HepG2 (cell line): ENCODE measurements around the gene PSKH1. TPM values are rescaled to one million over a fixed set of nuclear protein-coding genes. Genes with fewer than 3 reads are reported as not detected.

ENCODE experiments used
- FOXO4 ChIP-seq: sonication (generic); formaldehyde crosslinking; conservative IDR thresholded peaks from 2 replicates; pipeline ENCODE4 v1.8.1; 2023; ENCODE audit warnings: missing genetic modification reagents
- HNF4G ChIP-seq, 2 experiments: sonication (generic) in 1 of 2; formaldehyde crosslinking in 1 of 2; IDR thresholded peaks; 2 replicates each; pipeline versions ENCODE4 v1.4.0 to v1.6.1; 2011 to 2020; ENCODE audit warnings: borderline replicate concordance in 2 of 2, low read depth in 2 of 2, mild to moderate bottlenecking in 2 of 2, low read length in 1 of 2, missing genetic modification reagents in 1 of 2, moderate library complexity in 1 of 2
- KDM5B ChIP-seq: sonication (generic); formaldehyde crosslinking; IDR thresholded peaks from 2 replicates; pipeline ENCODE4 v1.4.0; 2020; ENCODE audit warnings: missing genetic modification reagents, mild to moderate bottlenecking, borderline replicate concordance
- LCORL ChIP-seq, 2 experiments: fragments of 450-650 bp in 1 of 2; sonication (generic) in 1 of 2; formaldehyde crosslinking in 1 of 2; IDR thresholded peaks; 2 replicates each; pipeline versions ENCODE4 v1.5.0 to v1.6.1; 2017 to 2020; ENCODE audit warnings: antibody characterized with exemption in 1 of 2, missing genetic modification reagents in 1 of 2
- MTERF4 ChIP-seq: sonication (generic); formaldehyde crosslinking; IDR thresholded peaks from 2 replicates; pipeline ENCODE4 v1.8.0; 2023; ENCODE audit warnings: mild to moderate bottlenecking, missing genetic modification reagents
- SIX4 ChIP-seq: sonication (generic); formaldehyde crosslinking; IDR thresholded peaks from 2 replicates; pipeline ENCODE4 v1.4.0; 2020; ENCODE audit warnings: missing genetic modification reagents
- SOX6 ChIP-seq, 2 experiments: fragments of 450-650 bp in 1 of 2; sonication (generic) in 1 of 2; formaldehyde crosslinking in 1 of 2; IDR thresholded peaks; 2 replicates each; pipeline versions ENCODE4 v1.4.0 to v1.6.1; 2017 to 2020; ENCODE audit warnings: antibody characterized with exemption in 1 of 2, mild to moderate bottlenecking in 1 of 2, missing genetic modification reagents in 1 of 2
- ZNF160 ChIP-seq: sonication (generic); formaldehyde crosslinking; IDR thresholded peaks from 2 replicates; pipeline ENCODE4 v1.8.0; 2022; ENCODE audit warnings: mild to moderate bottlenecking, inconsistent platforms, missing genetic modification reagents
- ZNF275 ChIP-seq: sonication (generic); formaldehyde crosslinking; IDR thresholded peaks from 2 replicates; pipeline ENCODE4 v1.8.0; 2022; ENCODE audit warnings: missing genetic modification reagents, mild to moderate bottlenecking, inconsistent platforms, borderline replicate concordance
- ZNF724P ChIP-seq: sonication (generic); formaldehyde crosslinking; IDR thresholded peaks from 2 replicates; pipeline ENCODE4 v1.8.0; 2022; ENCODE audit warnings: missing genetic modification reagents, borderline replicate concordance
- ZNF883 ChIP-seq: sonication (generic); formaldehyde crosslinking; IDR thresholded peaks from 2 replicates; pipeline ENCODE4 v1.5.1; 2020; ENCODE audit warnings: mild to moderate bottlenecking, missing genetic modification reagents; ENCODE audit errors: not compliant biosample characterization
- polyA plus RNA-seq, 8 experiments: library from polyadenylated mRNA; depleted of rRNA in 3 of 8; stranded (reverse) in 7 of 8; unstranded in 1 of 8; fragments of >200 nt; fragmentation: Illumina TruSeq in 4 of 8; extraction: Trizol in 4 of 8; gene quantifications; 2 replicates each; pipeline versions ENCODE4 v1.2.1 to v1.2.3, GENCODE V29; 2011 to 2016; ENCODE audit warnings: low read depth in 4 of 8, missing spikeins in 1 of 8, mixed read lengths in 1 of 8; ENCODE audit not compliant: insufficient read depth in 1 of 8
- total RNA-seq, 5 experiments: library from RNA; depleted of rRNA; stranded (reverse); fragments of >200 nt; fragmentation: Illumina TruSeq; extraction: Trizol; gene quantifications; 2 replicates each; pipeline ENCODE4 v1.2.3, GENCODE V29; 2016; ENCODE audit warnings: low read depth in 1 of 5
- TF ChIP-seq, protein P1 (sequence below): sonication (generic); formaldehyde crosslinking; IDR thresholded peaks from 2 replicates; pipeline ENCODE4 v1.4.0; 2020; ENCODE audit warnings: mild to moderate bottlenecking, missing genetic modification reagents
- TF ChIP-seq, protein P2 (sequence below): sonication (generic); formaldehyde crosslinking; IDR thresholded peaks from 2 replicates; pipeline ENCODE4 v1.9.0; 2021; ENCODE audit warnings: missing genetic modification reagents, mild to moderate bottlenecking, borderline replicate concordance
- TF ChIP-seq, protein P3 (sequence below): sonication (generic); formaldehyde crosslinking; IDR thresholded peaks from 2 replicates; pipeline ENCODE4 v1.8.1; 2023; ENCODE audit warnings: mild to moderate bottlenecking, moderate library complexity, missing genetic modification reagents
- TF ChIP-seq, protein P4 (sequence below): IDR thresholded peaks from 2 replicates; pipeline ENCODE4 v1.6.1; 2016; ENCODE audit warnings: mild to moderate bottlenecking

Gene PSKH1
- total and polyA plus RNA-seq, 2 of the 13 experiments (the other 11 are each of a cell fraction or from before 2014, with no cell fraction given), result 8.4 to 19.1 TPM

DNA sequence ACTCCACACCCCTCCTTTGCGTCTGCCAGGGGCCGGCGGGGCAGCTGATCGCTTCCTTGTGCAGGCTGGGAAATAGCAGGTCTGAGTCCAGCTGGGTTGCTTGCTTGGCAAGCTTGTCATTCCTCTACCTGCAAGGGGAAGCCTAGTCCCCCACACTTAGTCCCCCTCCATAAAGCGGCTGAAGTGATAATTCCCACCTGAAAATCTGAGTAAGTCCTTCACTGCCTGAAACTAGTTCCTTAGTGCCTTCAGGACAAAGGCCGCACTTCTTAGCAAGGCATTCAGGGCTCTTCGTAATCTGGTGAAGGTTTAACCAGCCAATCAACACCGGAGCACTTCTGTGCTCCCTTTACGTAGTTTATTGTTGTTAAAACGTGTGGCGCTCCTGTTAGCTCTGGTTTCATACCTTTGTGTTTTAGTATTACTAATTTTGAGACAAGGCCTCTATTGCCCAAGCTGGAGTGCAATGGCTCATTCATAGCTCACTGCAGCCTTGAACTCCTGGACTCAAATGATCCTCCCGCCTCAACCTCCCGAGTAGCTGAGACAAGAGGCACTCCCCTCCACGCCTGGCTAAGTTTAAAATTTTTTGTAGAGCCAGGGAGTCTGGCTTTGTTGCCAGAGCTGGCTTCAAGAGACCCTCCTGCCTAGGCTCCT lies 817 bp downstream of the PSKH1 start (continued):
- TF ChIP-seq FOXO4 (CRISPR knock-in tag) (0 out of 2 replicates have a peak, but pooled peaks have one; percentile 18), LCORL (IDR thresholded peaks at IDR 0.05) (no peak), LCORL (CRISPR knock-in tag; IDR thresholded peaks at IDR 0.05) (peak; percentile 65; the same call in 1 of the 2 replicates), ZNF275 (CRISPR knock-in tag) (no peak), HNF4G (IDR thresholded peaks at IDR 0.05; ENCODE audit: borderline replicate concordance, low read depth, low read length) (no peak), HNF4G (CRISPR knock-in tag; IDR thresholded peaks at IDR 0.05; ENCODE audit: borderline replicate concordance, low read depth) (no peak), MTERF4 (no peak), KDM5B (CRISPR knock-in tag) (peak; percentile 75; the same call in 1 of the 2 replicates), ZNF160 (0 out of 2 replicates have a peak, but pooled peaks have one; percentile 5), ZNF724P (CRISPR knock-in tag) (no peak), SOX6 (IDR thresholded peaks at IDR 0.05) (no peak), SOX6 (CRISPR knock-in tag; IDR thresholded peaks at IDR 0.05) (no peak), SIX4 (0 out of 2 replicates have a peak, but pooled peaks have one; percentile 11), ZNF883 (no peak)
- TF ChIP-seq, protein P1, sequence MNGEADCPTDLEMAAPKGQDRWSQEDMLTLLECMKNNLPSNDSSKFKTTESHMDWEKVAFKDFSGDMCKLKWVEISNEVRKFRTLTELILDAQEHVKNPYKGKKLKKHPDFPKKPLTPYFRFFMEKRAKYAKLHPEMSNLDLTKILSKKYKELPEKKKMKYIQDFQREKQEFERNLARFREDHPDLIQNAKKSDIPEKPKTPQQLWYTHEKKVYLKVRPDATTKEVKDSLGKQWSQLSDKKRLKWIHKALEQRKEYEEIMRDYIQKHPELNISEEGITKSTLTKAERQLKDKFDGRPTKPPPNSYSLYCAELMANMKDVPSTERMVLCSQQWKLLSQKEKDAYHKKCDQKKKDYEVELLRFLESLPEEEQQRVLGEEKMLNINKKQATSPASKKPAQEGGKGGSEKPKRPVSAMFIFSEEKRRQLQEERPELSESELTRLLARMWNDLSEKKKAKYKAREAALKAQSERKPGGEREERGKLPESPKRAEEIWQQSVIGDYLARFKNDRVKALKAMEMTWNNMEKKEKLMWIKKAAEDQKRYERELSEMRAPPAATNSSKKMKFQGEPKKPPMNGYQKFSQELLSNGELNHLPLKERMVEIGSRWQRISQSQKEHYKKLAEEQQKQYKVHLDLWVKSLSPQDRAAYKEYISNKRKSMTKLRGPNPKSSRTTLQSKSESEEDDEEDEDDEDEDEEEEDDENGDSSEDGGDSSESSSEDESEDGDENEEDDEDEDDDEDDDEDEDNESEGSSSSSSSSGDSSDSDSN (CRISPR knock-in tag), result 0 out of 2 replicates have a peak, but pooled peaks have one; percentile 15
- TF ChIP-seq, protein P2, sequence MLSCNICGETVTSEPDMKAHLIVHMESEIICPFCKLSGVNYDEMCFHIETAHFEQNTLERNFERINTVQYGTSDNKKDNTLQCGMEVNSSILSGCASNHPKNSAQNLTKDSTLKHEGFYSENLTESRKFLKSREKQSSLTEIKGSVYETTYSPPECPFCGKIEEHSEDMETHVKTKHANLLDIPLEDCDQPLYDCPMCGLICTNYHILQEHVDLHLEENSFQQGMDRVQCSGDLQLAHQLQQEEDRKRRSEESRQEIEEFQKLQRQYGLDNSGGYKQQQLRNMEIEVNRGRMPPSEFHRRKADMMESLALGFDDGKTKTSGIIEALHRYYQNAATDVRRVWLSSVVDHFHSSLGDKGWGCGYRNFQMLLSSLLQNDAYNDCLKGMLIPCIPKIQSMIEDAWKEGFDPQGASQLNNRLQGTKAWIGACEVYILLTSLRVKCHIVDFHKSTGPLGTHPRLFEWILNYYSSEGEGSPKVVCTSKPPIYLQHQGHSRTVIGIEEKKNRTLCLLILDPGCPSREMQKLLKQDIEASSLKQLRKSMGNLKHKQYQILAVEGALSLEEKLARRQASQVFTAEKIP (CRISPR knock-in tag), result no peak
- TF ChIP-seq, protein P3, sequence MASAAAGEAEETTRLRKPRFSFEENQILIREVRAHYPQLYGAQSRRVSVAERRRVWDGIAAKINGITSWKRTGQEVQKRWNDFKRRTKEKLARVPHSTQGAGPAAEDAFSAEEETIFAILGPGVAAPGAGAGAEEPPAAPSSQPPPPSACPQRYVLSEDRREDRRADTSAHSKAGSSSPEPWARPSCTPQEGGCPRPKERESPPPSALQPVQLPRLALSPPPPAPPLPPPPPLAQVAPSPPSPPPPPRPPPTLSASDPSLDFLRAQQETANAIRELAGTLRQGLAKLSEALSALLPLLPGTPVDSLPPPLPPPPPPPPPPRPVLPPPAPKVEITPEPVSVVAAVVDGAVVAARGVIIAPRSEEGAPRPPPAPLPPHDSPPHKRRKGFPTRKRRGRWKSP (CRISPR knock-in tag), result peak; percentile 52; the same call in 1 of the 2 replicates
- TF ChIP-seq, protein P4, sequence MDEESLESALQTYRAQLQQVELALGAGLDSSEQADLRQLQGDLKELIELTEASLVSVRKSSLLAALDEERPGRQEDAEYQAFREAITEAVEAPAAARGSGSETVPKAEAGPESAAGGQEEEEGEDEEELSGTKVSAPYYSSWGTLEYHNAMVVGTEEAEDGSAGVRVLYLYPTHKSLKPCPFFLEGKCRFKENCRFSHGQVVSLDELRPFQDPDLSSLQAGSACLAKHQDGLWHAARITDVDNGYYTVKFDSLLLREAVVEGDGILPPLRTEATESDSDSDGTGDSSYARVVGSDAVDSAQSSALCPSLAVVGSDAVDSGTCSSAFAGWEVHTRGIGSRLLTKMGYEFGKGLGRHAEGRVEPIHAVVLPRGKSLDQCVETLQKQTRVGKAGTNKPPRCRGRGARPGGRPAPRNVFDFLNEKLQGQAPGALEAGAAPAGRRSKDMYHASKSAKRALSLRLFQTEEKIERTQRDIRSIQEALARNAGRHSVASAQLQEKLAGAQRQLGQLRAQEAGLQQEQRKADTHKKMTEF (CRISPR knock-in tag), result no peak; the same call in 1 of the 2 replicates
